ENCODE results near the gene SLC25A26.

Gene SLC25A26

GRCh38 chr3:66220602-66221377 is at the start of gene SLC25A26:
Gene SLC25A26, plus strand, starts transcription at chr3:66221001. Its CDS starts 94 bp downstream, at chr3:66221095.
- peak; percentile 98 for DNase-seq (ENCODE audit: low spot score)

- no peak for DNase-seq (ENCODE audit: low spot score)
These were observed 48.4 kb upstream of the SLC25A26 start for GRCh38 chr3:66172394-66172793.

GRCh38 chr3:66177026-66177425 is 43.8 kb upstream of the SLC25A26 start:
- no peak for DNase-seq (ENCODE audit: low spot score)

GRCh38 chr3:66178206-66178605 is 42.6 kb upstream of the SLC25A26 start:
- no peak for DNase-seq (ENCODE audit: low spot score)

- no peak for DNase-seq (ENCODE audit: low spot score)
These were observed 41.0 kb upstream of the SLC25A26 start for GRCh38 chr3:66179793-66180192.

- no peak for DNase-seq (ENCODE audit: low spot score)
These were observed 39.0 kb upstream of the SLC25A26 start for GRCh38 chr3:66181764-66182163.

GRCh38 chr3:66182246-66182645 is 38.6 kb upstream of the SLC25A26 start:
- DNase-seq (ENCODE audit: low spot score), result no peak

- no peak for DNase-seq (ENCODE audit: low spot score)
These were observed 34.3 kb upstream of the SLC25A26 start for GRCh38 chr3:66186545-66186944.

GRCh38 chr3:66195347-66195783 is 25.4 kb upstream of the SLC25A26 start:
- DNase-seq (ENCODE audit: low spot score), result peak; percentile 65

GRCh38 chr3:66196633-66197032 is 24.2 kb upstream of the SLC25A26 start:
- no peak for DNase-seq (ENCODE audit: low spot score)

GRCh38 chr3:66198437-66199088 is 22.2 kb upstream of the SLC25A26 start:
- DNase-seq (ENCODE audit: low spot score), result no peak

- DNase-seq (ENCODE audit: low spot score), result no peak
These were observed 21.7 kb upstream of the SLC25A26 start for GRCh38 chr3:66199089-66199473.

GRCh38 chr3:66200147-66200546 is 20.7 kb upstream of the SLC25A26 start:
- no peak for DNase-seq (ENCODE audit: low spot score)

GRCh38 chr3:66200786-66201185 is 20.0 kb upstream of the SLC25A26 start:
- no peak for DNase-seq (ENCODE audit: low spot score)

GRCh38 chr3:66203275-66203674 is 17.5 kb upstream of the SLC25A26 start:
- no peak for DNase-seq (ENCODE audit: low spot score)

GRCh38 chr3:66206806-66207205 is 14.0 kb upstream of the SLC25A26 start:
- no peak for DNase-seq (ENCODE audit: low spot score)

- no peak for DNase-seq (ENCODE audit: low spot score)
These were observed 12.6 kb upstream of the SLC25A26 start for GRCh38 chr3:66208189-66208588.

GRCh38 chr3:66210687-66211295 is 10.0 kb upstream of the SLC25A26 start:
- DNase-seq (ENCODE audit: low spot score), result no peak

- no peak for DNase-seq (ENCODE audit: low spot score)
These were observed 9.0 kb upstream of the SLC25A26 start for GRCh38 chr3:66211779-66212178.

GRCh38 chr3:66215106-66215505 is 5.7 kb upstream of the SLC25A26 start:
- peak; percentile 34 for DNase-seq (ENCODE audit: low spot score)

GRCh38 chr3:66220066-66220465 is 735 bp upstream of the SLC25A26 start:
- DNase-seq (ENCODE audit: low spot score), result peak; percentile 15

- peak; percentile 84 for DNase-seq (ENCODE audit: low spot score)
These were observed 3.4 kb downstream of the SLC25A26 start for GRCh38 chr3:66224220-66224619.

GRCh38 chr3:66226093-66226492 is 5.3 kb downstream of the SLC25A26 start:
- peak; percentile 11 for DNase-seq (ENCODE audit: low spot score)

Measured in kidney tubule cell (primary cell).